Ascending aorta (tissue), 2 donors: ENCODE data around the gene CCDC78. TPM values are rescaled to one million over a fixed set of nuclear protein-coding genes. Genes with fewer than 3 reads are reported as not detected.

Source experiments
- DNase-seq, 2 donors: peaks; one replicate each; pipeline ENCODE4 v3.0.0-alpha.2; 2019; ENCODE audit warnings: low spot score in 2 of 2
- H3K27ac ChIP-seq, 2 donors: fragments of 200-600 bp; sonication (generic); one replicate each; pipeline ENCODE4 v1.5.1; 2016 to 2017; ENCODE audit warnings: mild to moderate bottlenecking in 1 of 2
- H3K27me3 ChIP-seq: fragments of 200-600 bp; sonication (generic); one replicate; pipeline ENCODE4 v1.5.1; 2017
- H3K36me3 ChIP-seq, 2 donors: fragments of 200-600 bp; sonication (generic); one replicate each; pipeline ENCODE4 v1.5.1; 2016
- H3K4me1 ChIP-seq, 2 donors: fragments of 200-600 bp; sonication (generic); one replicate each; pipeline ENCODE4 v1.5.1; 2016 to 2017; ENCODE audit warnings: mild to moderate bottlenecking in 1 of 2
- H3K4me3 ChIP-seq, 2 donors: fragments of 200-600 bp; sonication (generic); one replicate each; pipeline ENCODE4 v1.5.1; 2016 to 2017; ENCODE audit warnings: mild to moderate bottlenecking in 1 of 2
- H3K9me3 ChIP-seq, 2 donors: fragments of 200-600 bp; sonication (generic); one replicate each; pipeline ENCODE4 v1.5.1; 2016
- CTCF ChIP-seq, 3 experiments: fragments of 200-600 bp in 2 of 3; fragments of 450-650 bp in 1 of 3; sonication (generic) in 2 of 3; IDR thresholded peaks; one replicate each; pipeline ENCODE4 v1.5.1; 2016 to 2019; ENCODE audit warnings: antibody characterized with exemption in 3 of 3, mild to moderate bottlenecking in 1 of 3, moderate library complexity in 1 of 3
- intact Hi-C: fragments of 100-400 bp; cut with DNase I; formaldehyde crosslinking; loops from one replicate; pipeline ENCODE4 v1.15.1; 2023
- total RNA-seq: library from RNA; depleted of rRNA; stranded (reverse); fragments of >200 nt; gene quantifications from one replicate; pipeline ENCODE4 v1.1.0, GENCODE V29; 2016

Gene CCDC78
- total RNA-seq = 8.2 TPM

GRCh38 chr16:726438-727290 is at the start of gene CCDC78, which contains the start of gene HAGHL:
TSS of gene CCDC78 (minus strand) at chr16:726443. CDS start at chr16:726367, 76 bp downstream.
TSS of gene HAGHL (plus strand) at chr16:727106. CDS start at chr16:727510, 404 bp downstream.
- intact Hi-C loops = no loop called here
- H3K27ac ChIP-seq = no peak within 1 kb of the TSS

GRCh38 chr16:775236-775796 is 49.1 kb upstream of the CCDC78 start:
- no peak for TF ChIP-seq CTCF (IDR thresholded peaks at IDR 0.05)
- Histone ChIP-seq H3K36me3 (no peaks in the 10 kb centered on the region), H3K4me1 (no peaks in the 10 kb centered on the region), H3K27me3 (no peaks in the 10 kb centered on the region), H3K9me3 (no peaks in the 10 kb centered on the region), H3K4me3 (no peak overlapping the region), H3K27ac (no peak overlapping the region)
- DNase-seq = no peak
- intact Hi-C loops = no loop called here

More at GRCh38 chr16:726438-727290, at the start of gene CCDC78, which contains the start of gene HAGHL:
- TF ChIP-seq CTCF (IDR thresholded peaks at IDR 0.05) = no peak
- Histone ChIP-seq H3K4me3 (peak within 1 kb of the TSS; percentile 52 to 65), H3K9me3 (no peaks in the 10 kb centered on the region), H3K4me1 (peaks cover 19 to 26% of the 10 kb centered on the region in 2 donors), H3K36me3 (peaks cover 0 to 12% of the 10 kb centered on the region in 2 donors), H3K27me3 (peaks cover 13% of the 10 kb centered on the region)
- no peak for DNase-seq

DNA sequence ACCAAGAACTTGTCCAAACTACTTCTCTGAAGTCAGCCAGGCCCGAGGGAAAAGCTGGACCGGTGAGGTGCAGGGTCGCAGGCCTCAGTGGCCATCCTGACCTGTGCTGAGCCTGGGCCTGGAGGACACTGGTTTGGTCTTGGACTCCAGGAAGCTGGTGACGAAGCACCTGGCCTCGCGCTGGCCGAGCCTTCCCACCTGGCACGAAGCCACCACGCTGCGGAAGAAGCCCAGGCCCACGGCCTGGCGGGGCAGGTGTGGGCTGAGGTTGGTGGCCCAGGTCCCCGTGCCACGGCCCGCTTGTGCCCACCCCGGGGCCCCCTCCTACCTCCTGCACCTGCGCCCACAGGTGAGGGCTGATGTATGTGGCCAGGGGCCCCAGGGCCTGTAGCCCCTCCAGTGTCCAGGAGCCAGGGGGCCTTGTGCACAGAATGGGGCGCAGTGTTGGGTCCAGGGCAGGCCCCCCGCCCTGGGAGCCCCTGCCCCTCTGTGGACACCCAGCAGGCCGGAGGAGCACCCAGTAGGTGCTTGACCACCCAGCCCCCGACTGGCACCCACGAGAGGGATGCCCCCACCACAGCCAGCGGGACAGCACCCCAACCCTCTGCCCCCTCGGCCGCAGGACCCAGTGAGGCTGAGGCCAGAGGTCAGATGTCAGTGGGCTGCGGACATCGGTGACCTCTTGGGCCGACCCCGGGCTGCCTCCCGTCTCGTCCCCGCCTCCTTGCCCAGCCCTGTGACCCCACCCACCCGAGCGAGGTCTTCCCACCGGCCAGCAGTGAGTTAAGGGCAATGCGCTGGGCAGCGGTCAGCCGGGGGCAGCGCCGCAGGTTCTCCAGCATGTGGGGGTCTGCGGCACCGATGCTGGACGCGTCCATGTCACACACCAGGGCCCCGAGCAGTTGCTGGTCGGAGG is 48.1 kb upstream of the CCDC78 start:
- H3K36me3 ChIP-seq = no peaks in the 10 kb centered on the region
- H3K9me3 ChIP-seq = no peaks in the 10 kb centered on the region
- H3K27me3 ChIP-seq = no peaks in the 10 kb centered on the region
- H3K27ac ChIP-seq = no peak overlapping the region
- H3K4me1 ChIP-seq = no peaks in the 10 kb centered on the region
- intact Hi-C loops = no loop called here
- no peak for TF ChIP-seq CTCF (IDR thresholded peaks at IDR 0.05)
- DNase-seq = no peak
- no peak overlapping the region for H3K4me3 ChIP-seq

GRCh38 chr16:772959-773358 is 46.7 kb upstream of the CCDC78 start:
- H3K4me3 ChIP-seq = no peak overlapping the region
- intact Hi-C loops = no loop called here
- H3K27ac ChIP-seq = no peak overlapping the region
- no peaks in the 10 kb centered on the region for H3K27me3 ChIP-seq
- H3K36me3 ChIP-seq = no peaks in the 10 kb centered on the region
- H3K4me1 ChIP-seq = no peaks in the 10 kb centered on the region
- no peak for DNase-seq
- TF ChIP-seq CTCF (IDR thresholded peaks at IDR 0.05) = no peak
- H3K9me3 ChIP-seq = no peaks in the 10 kb centered on the region

GRCh38 chr16:770411-770810 is 44.2 kb upstream of the CCDC78 start:
- Histone ChIP-seq H3K36me3 (no peaks in the 10 kb centered on the region), H3K27ac (no peak overlapping the region), H3K4me1 (no peaks in the 10 kb centered on the region), H3K27me3 (no peaks in the 10 kb centered on the region), H3K4me3 (no peak overlapping the region), H3K9me3 (no peaks in the 10 kb centered on the region)
- no peak for DNase-seq
- intact Hi-C loops = no loop called here
- no peak for TF ChIP-seq CTCF (IDR thresholded peaks at IDR 0.05)
